Fibroblast of villous mesenchyme (primary cell): ENCODE measurements around the gene MAGOH. TPM values are rescaled to one million over a fixed set of nuclear protein-coding genes. Genes with fewer than 3 reads are reported as not detected.

Experiments used
- DNase-seq: peaks from one replicate; pipeline ENCODE4 v3.0.0-alpha.2; 2010; ENCODE audit warnings: low read depth
- H3K4me3 ChIP-seq: 2 replicates; pipeline ENCODE4 v1.5.1; 2011; ENCODE audit warnings: low read depth, mild to moderate bottlenecking, low read length
- CTCF ChIP-seq: IDR thresholded peaks from 2 replicates; pipeline ENCODE4 v1.5.1; 2012; ENCODE audit warnings: low read depth, mild to moderate bottlenecking, low read length; ENCODE audit not compliant: insufficient read depth
- total RNA-seq: library from RNA; depleted of rRNA; stranded (reverse); fragments of >200 nt; gene quantifications from 2 replicates; pipeline ENCODE4 v1.2.3, GENCODE V29; 2012

MAGOH gene
- total RNA-seq, 1 donor: 30.2 TPM

DNA sequence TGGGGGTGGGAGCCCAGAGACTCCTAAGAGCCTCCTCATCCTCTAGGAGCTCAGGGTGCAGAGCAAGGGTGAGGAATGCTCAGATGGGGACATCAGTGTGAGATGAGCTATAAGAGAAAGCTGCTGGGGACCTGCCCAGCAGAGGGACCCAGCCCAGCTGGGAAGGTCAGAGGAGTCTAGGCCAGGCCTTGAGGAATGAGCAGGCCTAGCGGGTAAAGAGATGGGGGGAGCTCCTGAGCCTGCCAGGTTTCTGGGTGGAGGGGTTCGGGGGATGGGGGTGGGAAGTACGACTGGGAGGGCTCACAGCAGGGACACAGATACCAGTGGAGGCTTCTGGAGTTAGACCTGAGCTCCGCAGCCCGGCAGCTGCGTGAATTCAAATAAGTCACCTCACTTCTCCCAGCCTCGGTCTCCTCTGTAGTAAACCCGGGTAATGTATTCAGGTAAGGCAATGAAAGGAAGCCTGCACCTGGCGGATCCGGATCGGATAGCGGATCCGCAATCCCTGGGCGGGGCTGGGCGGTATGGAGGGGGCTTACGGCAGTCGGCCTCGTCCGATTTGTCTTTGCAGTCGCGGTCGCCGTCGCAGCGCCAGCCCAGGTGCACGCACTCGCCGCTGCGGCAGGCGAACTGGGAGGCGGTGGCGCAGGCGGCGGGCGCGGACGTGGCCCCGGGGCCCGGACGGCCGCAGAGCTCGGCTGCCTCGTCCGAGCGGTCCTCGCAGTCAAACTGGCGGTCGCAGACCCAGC is 38.0 kb upstream of the MAGOH start:
- H3K4me3 ChIP-seq: no peak overlapping the region
- TF ChIP-seq CTCF: no peak
- no peak for DNase-seq

- TF ChIP-seq CTCF: no peak
- DNase-seq: no peak
- no peak overlapping the region for H3K4me3 ChIP-seq
Measured at GRCh38 chr1:53275566-53275965, 37.2 kb upstream of the MAGOH start.

- H3K4me3 ChIP-seq: no peak overlapping the region
- no peak for DNase-seq
- TF ChIP-seq CTCF: no peak
Measured at GRCh38 chr1:53274541-53275185, 36.3 kb upstream of the MAGOH start.

DNA sequence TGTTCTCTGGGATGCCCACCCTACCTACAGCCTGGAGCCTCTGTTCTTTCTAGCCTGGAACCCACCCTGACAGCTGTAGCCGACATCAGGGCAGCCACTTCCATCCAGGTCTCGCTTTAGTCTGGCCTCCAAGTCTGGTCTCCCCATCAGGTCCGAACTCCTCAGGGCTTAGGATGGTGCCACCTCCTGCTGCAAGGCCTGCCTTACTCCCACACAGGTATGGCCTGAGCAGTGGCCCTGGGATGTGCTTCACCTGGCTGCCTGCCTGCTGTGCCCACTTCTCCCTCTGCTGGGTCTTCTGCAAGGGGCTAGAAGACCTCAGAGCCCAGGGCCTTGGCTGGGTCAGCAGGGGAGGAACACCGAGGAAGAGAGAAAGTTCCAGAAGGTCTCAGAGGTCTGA is 35.7 kb upstream of the MAGOH start:
- no peak for DNase-seq
- no peak overlapping the region for H3K4me3 ChIP-seq
- no peak for TF ChIP-seq CTCF

DNA sequence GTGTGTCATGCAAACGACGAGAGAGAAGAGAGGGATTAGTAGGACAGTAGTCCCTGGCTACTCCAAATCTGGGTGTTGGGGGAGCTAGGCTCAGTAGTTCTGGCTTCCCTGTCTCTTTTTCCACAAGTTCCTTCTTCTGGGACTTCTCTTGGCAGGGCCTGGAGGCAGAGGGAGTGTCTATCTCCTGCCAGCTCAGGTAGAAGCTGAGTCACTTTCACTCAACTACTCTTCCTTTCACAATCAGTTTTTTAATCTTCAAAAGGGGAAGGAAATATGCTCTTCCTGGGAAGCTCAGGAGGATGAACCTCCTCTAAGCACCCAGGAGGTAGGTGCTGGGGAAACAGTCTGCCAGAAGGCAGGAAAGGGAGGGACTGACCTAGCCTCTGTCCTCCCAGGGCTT is 35.2 kb upstream of the MAGOH start:
- DNase-seq: no peak
- no peak overlapping the region for H3K4me3 ChIP-seq
- no peak for TF ChIP-seq CTCF

DNA sequence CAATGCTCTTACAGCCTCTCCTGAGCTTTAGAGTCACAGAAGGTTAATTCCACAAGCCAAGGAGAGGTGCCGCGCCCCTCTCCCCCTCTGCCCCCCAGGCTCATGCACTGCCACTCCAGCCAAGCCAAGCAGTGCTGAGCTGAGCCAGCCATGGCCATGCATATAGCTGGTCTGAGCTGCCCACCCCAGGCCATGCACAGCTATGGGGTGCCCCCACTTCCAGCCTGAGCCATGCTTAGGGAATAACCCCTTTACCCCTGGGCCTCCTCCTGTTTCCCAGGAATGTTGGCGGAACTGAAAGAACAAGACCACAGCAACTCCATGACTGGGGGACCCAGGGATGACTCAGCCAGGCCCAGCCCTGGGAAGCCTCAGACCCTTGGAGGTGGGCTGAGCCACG is 34.0 kb upstream of the MAGOH start:
- no peak overlapping the region for H3K4me3 ChIP-seq
- no peak for DNase-seq
- no peak for TF ChIP-seq CTCF
